MCF 10A (cell line): ENCODE measurements around the gene MOCOS. TPM values are rescaled to one million over a fixed set of nuclear protein-coding genes. Genes with fewer than 3 reads are reported as not detected.

Experiments
- BruUV-seq: library from RNA; stranded (reverse); fragments of 400-500 nt; replicated peaks from 2 replicates; lab custom pipeline; 2021; lab: Mats Ljungman, UMichigan
- CTCF ChIA-PET: fragments of 300-600 bp; sonication (Branson Sonifier 250); formaldehyde crosslinking; extraction: SDS; loops from one replicate; lab custom pipeline; 2021; ENCODE audit warnings: antibody characterized with exemption, inconsistent platforms; lab: Yijun Ruan, JAX
- POLR2A ChIA-PET: fragments of 300-600, 350-650 bp; sonication (Branson Sonifier 250); formaldehyde crosslinking; extraction: SDS; loops from one replicate; lab custom pipeline; 2020; ENCODE audit warnings: antibody characterized with exemption, inconsistent platforms; lab: Yijun Ruan, JAX
- DNase-seq: peaks from one replicate; pipeline ENCODE4 v3.0.0-alpha.2; 2018; ENCODE audit not compliant: unreplicated experiment
- H3K27ac Mint-ChIP-seq: one replicate; pipeline ENCODE4 v1.8.0; 2022; ENCODE audit warnings: mild to moderate bottlenecking, low read depth, mixed read lengths; ENCODE audit not compliant: unreplicated experiment
- H3K27me3 Mint-ChIP-seq: one replicate; pipeline ENCODE4 v1.8.0; 2022; ENCODE audit warnings: mixed read lengths; ENCODE audit not compliant: insufficient read depth, unreplicated experiment
- H3K36me3 Mint-ChIP-seq: one replicate; pipeline ENCODE4 v1.8.0; 2022; ENCODE audit warnings: mild to moderate bottlenecking, moderate library complexity, mixed read lengths; ENCODE audit not compliant: insufficient read depth, unreplicated experiment
- H3K4me1 Mint-ChIP-seq: one replicate; pipeline ENCODE4 v1.8.0; 2022; ENCODE audit warnings: mixed read lengths; ENCODE audit not compliant: insufficient read depth, unreplicated experiment
- H3K4me3 Mint-ChIP-seq: one replicate; pipeline ENCODE4 v1.8.0; 2022; ENCODE audit warnings: mild to moderate bottlenecking, moderate library complexity, mixed read lengths; ENCODE audit not compliant: unreplicated experiment
- H3K9me3 Mint-ChIP-seq: one replicate; pipeline ENCODE4 v1.8.0; 2022; ENCODE audit warnings: mixed read lengths; ENCODE audit not compliant: unreplicated experiment
- intact Hi-C: fragments of 100-400 bp; cut with micrococcal nuclease; formaldehyde crosslinking; loops from 2 replicates; pipeline ENCODE4 v1.14.1; 2022
- total RNA-seq: library from RNA; stranded (reverse); gene quantifications from 2 replicates; pipeline ENCODE4 v1.2.3, GENCODE V29; 2022
- TF ChIP-seq, protein P1 (sequence below): fragments of 200-600 bp; IDR thresholded peaks from one replicate; pipeline ENCODE4 v1.8.0; 2022; ENCODE audit warnings: antibody characterized with exemption, mild to moderate bottlenecking; ENCODE audit not compliant: unreplicated experiment

The MOCOS gene
- total RNA-seq, 1 experiment from 2014 or later: 81.1 TPM

DNA sequence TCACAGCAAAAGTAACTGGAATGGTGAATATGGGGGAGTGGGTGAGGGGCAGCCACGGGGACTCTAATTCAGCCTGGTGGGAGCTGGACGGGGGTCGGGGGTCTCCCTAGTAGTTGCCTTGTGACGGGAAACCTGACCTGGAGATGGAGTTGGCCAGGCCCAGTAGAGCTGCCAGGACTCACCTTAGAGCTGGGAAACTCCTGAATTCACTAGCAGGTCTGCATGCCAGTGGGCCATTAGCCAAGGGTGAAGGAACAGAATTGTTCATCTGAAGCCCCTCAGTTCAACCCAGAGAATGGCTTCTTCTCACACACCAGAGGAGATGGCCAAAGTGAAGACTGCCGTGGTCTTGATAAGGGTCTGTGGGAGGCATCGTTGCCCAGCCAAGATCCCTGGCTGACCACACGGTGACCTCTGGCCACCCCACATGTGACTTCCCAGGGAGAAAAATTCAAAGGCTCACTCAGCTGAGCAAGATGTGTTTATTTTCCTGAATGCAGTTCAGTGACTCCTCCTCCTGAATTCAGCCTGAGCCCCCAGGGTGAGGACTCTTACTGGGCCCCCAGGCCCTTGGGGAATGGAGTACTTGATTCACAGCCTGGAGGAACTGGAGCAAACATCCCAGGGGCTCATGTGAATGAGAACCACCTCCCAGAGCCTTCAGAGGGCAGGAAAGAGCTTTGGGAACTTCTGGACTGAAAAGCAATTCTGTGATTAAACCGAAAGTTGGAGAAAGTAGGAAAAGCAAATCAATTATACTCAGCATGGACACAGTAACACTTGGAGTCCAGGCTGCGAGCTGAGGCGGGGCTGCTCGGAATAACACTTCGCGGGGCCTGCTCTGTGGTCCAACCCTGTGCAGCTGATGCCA lies 25.2 kb downstream of the MOCOS start:
- intact Hi-C loops: no loop called here
- no peak overlapping the region for H3K27ac Mint-ChIP-seq
- H3K4me3 Mint-ChIP-seq: no peak overlapping the region
- no peak for DNase-seq
- ChIA-PET POLR2A (no interaction called here), CTCF (interaction anchor here (0.6 to 0.7 kb wide), 3 partner anchors 48 to 619 kb away, joined by 3 to 4 read pairs (median 4); no protein-coding TSS in a partner anchor)
- peaks cover 95% of the 10 kb centered on the region for H3K36me3 Mint-ChIP-seq
- TF ChIP-seq, protein P1, sequence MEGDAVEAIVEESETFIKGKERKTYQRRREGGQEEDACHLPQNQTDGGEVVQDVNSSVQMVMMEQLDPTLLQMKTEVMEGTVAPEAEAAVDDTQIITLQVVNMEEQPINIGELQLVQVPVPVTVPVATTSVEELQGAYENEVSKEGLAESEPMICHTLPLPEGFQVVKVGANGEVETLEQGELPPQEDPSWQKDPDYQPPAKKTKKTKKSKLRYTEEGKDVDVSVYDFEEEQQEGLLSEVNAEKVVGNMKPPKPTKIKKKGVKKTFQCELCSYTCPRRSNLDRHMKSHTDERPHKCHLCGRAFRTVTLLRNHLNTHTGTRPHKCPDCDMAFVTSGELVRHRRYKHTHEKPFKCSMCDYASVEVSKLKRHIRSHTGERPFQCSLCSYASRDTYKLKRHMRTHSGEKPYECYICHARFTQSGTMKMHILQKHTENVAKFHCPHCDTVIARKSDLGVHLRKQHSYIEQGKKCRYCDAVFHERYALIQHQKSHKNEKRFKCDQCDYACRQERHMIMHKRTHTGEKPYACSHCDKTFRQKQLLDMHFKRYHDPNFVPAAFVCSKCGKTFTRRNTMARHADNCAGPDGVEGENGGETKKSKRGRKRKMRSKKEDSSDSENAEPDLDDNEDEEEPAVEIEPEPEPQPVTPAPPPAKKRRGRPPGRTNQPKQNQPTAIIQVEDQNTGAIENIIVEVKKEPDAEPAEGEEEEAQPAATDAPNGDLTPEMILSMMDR: no peak
- H3K27me3 Mint-ChIP-seq: no peaks in the 10 kb centered on the region
- H3K9me3 Mint-ChIP-seq: peaks cover 9% of the 10 kb centered on the region
- H3K4me1 Mint-ChIP-seq: no peaks in the 10 kb centered on the region
- no TSS peak for BruUV-seq

DNA sequence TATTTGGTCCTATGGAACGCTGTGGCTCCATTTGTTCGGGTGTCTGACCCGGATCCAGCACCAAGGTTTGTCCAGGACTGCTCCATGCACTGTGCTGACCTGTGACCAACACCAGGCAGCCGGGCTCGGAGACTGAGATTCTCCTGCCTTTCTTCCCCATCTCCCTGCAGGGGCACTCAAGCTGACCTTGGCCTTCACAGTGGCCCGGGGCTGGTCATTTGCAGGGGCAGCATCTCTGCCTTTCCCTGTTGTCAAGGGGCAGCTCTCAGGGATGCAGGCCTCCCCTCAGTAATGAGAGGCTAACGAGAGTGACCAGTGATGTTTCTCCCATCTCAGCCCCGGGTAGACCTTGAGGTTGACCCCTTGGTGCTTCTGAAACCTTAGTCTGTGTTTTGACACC lies 27.5 kb downstream of the MOCOS start:
- no peaks in the 10 kb centered on the region for H3K27me3 Mint-ChIP-seq
- CTCF ChIA-PET: interaction anchor here (0.5 to 0.8 kb wide), 3 partner anchors 26 to 113 kb away, joined by 3 to 5 read pairs (median 3); no protein-coding TSS in a partner anchor
- no TSS peak for BruUV-seq
- TF ChIP-seq, protein P1: no peak
- intact Hi-C loops: no loop called here
- POLR2A ChIA-PET: no interaction called here
- H3K4me1 Mint-ChIP-seq: no peaks in the 10 kb centered on the region
- DNase-seq: no peak
- H3K36me3 Mint-ChIP-seq: peaks cover 95% of the 10 kb centered on the region
- H3K27ac Mint-ChIP-seq: no peak overlapping the region
- H3K9me3 Mint-ChIP-seq: no peaks in the 10 kb centered on the region
- no peak overlapping the region for H3K4me3 Mint-ChIP-seq

DNA sequence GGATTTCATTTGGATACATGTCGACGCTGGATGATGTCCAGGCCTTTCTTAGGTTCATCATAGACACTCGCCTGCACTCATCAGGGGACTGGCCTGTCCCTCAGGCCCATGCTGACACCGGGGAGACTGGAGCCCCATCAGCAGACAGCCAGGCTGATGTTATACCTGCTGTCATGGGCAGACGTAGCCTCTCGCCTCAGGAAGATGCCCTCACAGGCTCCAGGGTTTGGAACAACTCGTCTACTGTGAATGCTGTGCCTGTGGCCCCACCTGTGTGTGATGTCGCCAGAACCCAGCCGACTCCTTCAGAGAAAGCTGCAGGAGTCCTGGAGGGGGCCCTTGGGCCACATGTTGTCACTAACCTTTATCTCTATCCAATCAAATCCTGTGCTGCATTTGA lies 28.3 kb downstream of the MOCOS start:
- H3K4me3 Mint-ChIP-seq: no peak overlapping the region
- no peaks in the 10 kb centered on the region for H3K4me1 Mint-ChIP-seq
- no peaks in the 10 kb centered on the region for H3K27me3 Mint-ChIP-seq
- ChIA-PET CTCF (no interaction called here), POLR2A (interaction anchor here (3.2 kb wide), 1 partner anchor 28 kb away, joined by 12 read pairs; the partner anchor contains the start of gene MOCOS)
- H3K36me3 Mint-ChIP-seq: peaks cover 95% of the 10 kb centered on the region
- DNase-seq: no peak
- no peak overlapping the region for H3K27ac Mint-ChIP-seq
- H3K9me3 Mint-ChIP-seq: no peaks in the 10 kb centered on the region
- BruUV-seq: no TSS peak
- intact Hi-C loops: no loop called here
- TF ChIP-seq, protein P1: no peak

DNA sequence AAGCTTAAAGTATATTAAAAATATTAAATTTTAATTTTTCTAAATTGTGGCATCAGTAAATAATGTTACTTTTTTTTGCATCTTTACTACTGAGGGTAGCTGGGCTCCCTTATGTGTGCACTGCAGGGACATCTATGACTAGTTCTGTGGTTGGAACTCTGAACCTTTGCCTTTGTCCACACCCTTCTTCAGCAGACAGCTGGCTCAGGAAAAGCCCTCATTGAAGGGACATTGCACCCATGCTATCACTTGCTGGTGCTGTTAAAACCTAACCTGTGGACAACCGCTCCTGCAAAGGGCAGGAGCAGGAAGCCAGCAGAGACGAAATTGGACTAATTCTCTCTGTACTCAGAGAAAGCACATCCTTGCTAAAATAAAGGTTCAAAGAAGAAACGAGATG lies 30.1 kb downstream of the MOCOS start:
- DNase-seq: no peak
- ChIA-PET POLR2A (interaction anchor here (0.6 to 3.2 kb wide), 2 partner anchors 30 to 605 kb away, joined by 3 to 12 read pairs; partner anchors contain the start of gene MOCOS), CTCF (interaction anchor here (1.3 kb wide), 1 partner anchor 67 kb away, joined by 4 read pairs; no protein-coding TSS in a partner anchor)
- H3K36me3 Mint-ChIP-seq: peaks cover 89% of the 10 kb centered on the region
- no peak overlapping the region for H3K4me3 Mint-ChIP-seq
- H3K27me3 Mint-ChIP-seq: no peaks in the 10 kb centered on the region
- intact Hi-C loops: no loop called here
- no peak overlapping the region for H3K27ac Mint-ChIP-seq
- H3K4me1 Mint-ChIP-seq: no peaks in the 10 kb centered on the region
- BruUV-seq: no TSS peak
- TF ChIP-seq, protein P1: no peak
- no peaks in the 10 kb centered on the region for H3K9me3 Mint-ChIP-seq
